MM.1S (cell line): Measurements from ENCODE around the gene ECHDC1.

ENCODE experiments used
- DNase-seq: peaks from one replicate; pipeline ENCODE4 v3.0.0-alpha.2; 2015
- H2AFZ ChIP-seq: fragments of 300-600 bp; sonication (generic); 2 replicates; pipeline ENCODE4 v1.6.0; 2016; ENCODE audit warnings: antibody characterized with exemption, low read length
- H3F3A ChIP-seq: fragments of 300-600 bp; sonication (generic); 2 replicates; pipeline ENCODE4 v1.6.1; 2016; ENCODE audit warnings: mild to moderate bottlenecking, antibody characterized with exemption, low read length, moderate library complexity, mixed read lengths; ENCODE audit not compliant: insufficient read depth
- H3K27ac ChIP-seq: fragments of 300-600 bp; sonication (generic); 2 replicates; pipeline ENCODE4 v1.5.1; 2016; ENCODE audit warnings: mild to moderate bottlenecking, low read length
- H3K27me3 ChIP-seq: fragments of 300-600 bp; sonication (generic); replicated peaks from 2 replicates; pipeline ENCODE4 v1.6.0; 2016; ENCODE audit warnings: low read length; ENCODE audit not compliant: insufficient read depth
- H3K36me3 ChIP-seq: fragments of 300-600 bp; sonication (generic); replicated peaks from 2 replicates; pipeline ENCODE4 v1.6.1; 2016; ENCODE audit warnings: mild to moderate bottlenecking, low read length, mixed read lengths; ENCODE audit not compliant: insufficient read depth
- H3K4me1 ChIP-seq: fragments of 300-600 bp; sonication (generic); 2 replicates; pipeline ENCODE4 v1.6.1; 2016; ENCODE audit warnings: low read length, mixed read lengths
- H3K4me2 ChIP-seq: fragments of 300-600 bp; sonication (generic); 2 replicates; pipeline ENCODE4 v1.6.0; 2016; ENCODE audit warnings: low read depth, low read length
- H3K4me3 ChIP-seq: fragments of 300-600 bp; sonication (generic); 2 replicates; pipeline ENCODE4 v1.5.1; 2016; ENCODE audit warnings: low read length, mixed read lengths
- H3K79me2 ChIP-seq: fragments of 300-600 bp; sonication (generic); 2 replicates; pipeline ENCODE4 v1.6.1; 2016; ENCODE audit warnings: mixed run types, low read length, mixed read lengths
- H3K9ac ChIP-seq: fragments of 300-600 bp; sonication (generic); 2 replicates; pipeline ENCODE4 v1.6.1; 2016; ENCODE audit warnings: low read length, mixed read lengths
- H3K9me2 ChIP-seq: fragments of 300-600 bp; sonication (generic); replicated peaks from 2 replicates; pipeline ENCODE4 v1.6.1; 2016; ENCODE audit warnings: mild to moderate bottlenecking, low read length, mixed read lengths; ENCODE audit not compliant: insufficient read depth
- H3K9me3 ChIP-seq: fragments of 300-600 bp; sonication (generic); replicated peaks from 2 replicates; pipeline ENCODE4 v1.6.1; 2016; ENCODE audit warnings: mild to moderate bottlenecking, low read length, mixed read lengths; ENCODE audit not compliant: insufficient read depth
- H4K20me1 ChIP-seq: fragments of 300-600 bp; sonication (generic); 2 replicates; pipeline ENCODE4 v1.6.1; 2016; ENCODE audit warnings: mild to moderate bottlenecking, low read length, moderate library complexity, mixed read lengths; ENCODE audit not compliant: insufficient read depth
- CTCF ChIP-seq: fragments of 300-600 bp; sonication (generic); IDR thresholded peaks from 2 replicates; pipeline ENCODE4 v1.5.1; 2016; ENCODE audit warnings: antibody characterized with exemption, low read length, mixed read lengths
- EZH2 ChIP-seq: fragments of 300-600 bp; sonication (generic); optimal IDR thresholded peaks from 2 replicates; pipeline ENCODE3; 2017; ENCODE audit warnings: low read depth, mild to moderate bottlenecking, antibody characterized with exemption, low read length, mixed read lengths
- EZH2phosphoT487 ChIP-seq: fragments of 300-600 bp; sonication (generic); IDR thresholded peaks from 2 replicates; pipeline ENCODE4 v1.6.1; 2018; ENCODE audit warnings: antibody characterized with exemption, low read length

Gene ECHDC1

GRCh38 chr6:127300411-127300810 lies 43.0 kb downstream of the ECHDC1 start:
- Histone ChIP-seq H4K20me1 (no peaks in the 10 kb centered on the region), H3K4me2 (no peak overlapping the region), H3K79me2 (no peaks in the 10 kb centered on the region; the same call in 1 of the 2 replicates), H3K9me2 (no peaks in the 10 kb centered on the region), H3K4me3 (no peak overlapping the region), H2AFZ (no peak overlapping the region), H3F3A (no peaks in the 10 kb centered on the region), H3K9ac (no peak overlapping the region), H3K9me3 (no peaks in the 10 kb centered on the region), H3K27ac (no peak overlapping the region), H3K27me3 (no peaks in the 10 kb centered on the region), H3K4me1 (no peaks in the 10 kb centered on the region), H3K36me3 (no peaks in the 10 kb centered on the region)
- DNase-seq = no peak
- no peak for TF ChIP-seq EZH2
- TF ChIP-seq EZH2phosphoT487 = no peak
- no peak for TF ChIP-seq CTCF

GRCh38 chr6:127299522-127300240 lies 43.7 kb downstream of the ECHDC1 start:
- TF ChIP-seq CTCF (no peak), EZH2 (no peak), EZH2phosphoT487 (no peak)
- H3K9me2 ChIP-seq = no peaks in the 10 kb centered on the region
- no peak overlapping the region for H3K4me3 ChIP-seq
- H3K79me2 ChIP-seq = no peaks in the 10 kb centered on the region; the same call in 1 of the 2 replicates
- no peak overlapping the region for H3K9ac ChIP-seq
- DNase-seq = no peak
- H3K27ac ChIP-seq = no peak overlapping the region
- no peak overlapping the region for H3K4me2 ChIP-seq
- H4K20me1 ChIP-seq = no peaks in the 10 kb centered on the region
- no peak overlapping the region for H2AFZ ChIP-seq
- H3F3A ChIP-seq = no peaks in the 10 kb centered on the region
- no peaks in the 10 kb centered on the region for H3K36me3 ChIP-seq
- no peaks in the 10 kb centered on the region for H3K4me1 ChIP-seq
- no peaks in the 10 kb centered on the region for H3K9me3 ChIP-seq
- H3K27me3 ChIP-seq = no peaks in the 10 kb centered on the region

GRCh38 chr6:127298475-127298874 lies 44.9 kb downstream of the ECHDC1 start:
- Histone ChIP-seq H3K79me2 (no peaks in the 10 kb centered on the region; the same call in 1 of the 2 replicates), H3K4me1 (no peaks in the 10 kb centered on the region), H3K9me2 (no peaks in the 10 kb centered on the region), H3K9ac (no peak overlapping the region), H3F3A (no peaks in the 10 kb centered on the region), H3K9me3 (no peaks in the 10 kb centered on the region), H3K36me3 (0 out of 2 replicates have a peak, but pooled peaks cover 3% of the 10 kb centered on the region), H3K4me3 (no peak overlapping the region), H3K4me2 (no peak overlapping the region), H2AFZ (no peak overlapping the region), H3K27ac (no peak overlapping the region), H4K20me1 (no peaks in the 10 kb centered on the region), H3K27me3 (no peaks in the 10 kb centered on the region)
- TF ChIP-seq EZH2phosphoT487 (no peak), CTCF (no peak), EZH2 (no peak)
- DNase-seq = no peak
